Caco-2 (cell line): ENCODE results near the gene OGDH. TPM values are rescaled to one million over a fixed set of nuclear protein-coding genes. Genes with fewer than 3 reads are reported as not detected.

Experiments
- BruUV-seq: library from RNA; stranded (reverse); fragments of 400-500 nt; replicated peaks from 2 replicates; lab custom pipeline; 2021; lab: Mats Ljungman, UMichigan
- CTCF ChIA-PET: fragments of 300-600 bp; sonication (Branson Sonifier 250); formaldehyde crosslinking; loops from one replicate; lab custom pipeline; 2022; ENCODE audit warnings: antibody characterized with exemption; lab: Charles Lee
- POLR2A ChIA-PET: fragments of 300-600 bp; sonication (Branson Sonifier 250); formaldehyde crosslinking; loops from one replicate; lab custom pipeline; 2022; ENCODE audit warnings: antibody characterized with exemption; lab: Charles Lee
- DNase-seq, 2 experiments: peaks; one replicate each; pipeline versions ENCODE4 v3.0.0 to v3.0.0-alpha.2; 2020 to 2022
- H3K27me3 ChIP-seq: replicated peaks from 2 replicates; pipeline ENCODE4 v1.6.0; 2011; ENCODE audit warnings: low read length; ENCODE audit not compliant: control insufficient read depth, insufficient read depth
- H3K36me3 ChIP-seq: 2 replicates; pipeline ENCODE4 v1.5.1; 2011; ENCODE audit warnings: low read length; ENCODE audit not compliant: control insufficient read depth, insufficient read depth
- H3K4me1 ChIP-seq: fragments of 250-450 bp; sonication (Bioruptor Pico); 2 replicates; pipeline ENCODE4 v1.5.1; 2020; ENCODE audit warnings: mild to moderate bottlenecking
- H3K4me3 ChIP-seq: 2 replicates; pipeline ENCODE4 v1.5.1; 2011; ENCODE audit warnings: low read depth, mild to moderate bottlenecking, control low read depth, low read length
- H3K9me3 ChIP-seq: fragments of 250-450 bp; sonication (Bioruptor Pico); 2 replicates; pipeline ENCODE4 v1.5.1; 2020; ENCODE audit warnings: mild to moderate bottlenecking, moderate library complexity
- H3K27ac Mint-ChIP-seq: one replicate; pipeline ENCODE4 v1.8.0; 2022; ENCODE audit warnings: mixed read lengths; ENCODE audit not compliant: unreplicated experiment
- H3K27me3 Mint-ChIP-seq: one replicate; pipeline ENCODE4 v1.8.0; 2022; ENCODE audit warnings: mixed read lengths; ENCODE audit not compliant: insufficient read depth, unreplicated experiment
- H3K36me3 Mint-ChIP-seq: one replicate; pipeline ENCODE4 v1.8.0; 2022; ENCODE audit warnings: mild to moderate bottlenecking, mixed read lengths; ENCODE audit not compliant: insufficient read depth, unreplicated experiment
- H3K4me1 Mint-ChIP-seq: one replicate; pipeline ENCODE4 v1.8.0; 2022; ENCODE audit warnings: low read depth, mixed read lengths; ENCODE audit not compliant: unreplicated experiment
- H3K4me3 Mint-ChIP-seq: one replicate; pipeline ENCODE4 v1.8.0; 2022; ENCODE audit warnings: mild to moderate bottlenecking, moderate library complexity, mixed read lengths; ENCODE audit not compliant: unreplicated experiment
- H3K9me3 Mint-ChIP-seq: one replicate; pipeline ENCODE4 v1.8.0; 2022; ENCODE audit warnings: mixed read lengths; ENCODE audit not compliant: unreplicated experiment
- intact Hi-C: fragments of 100-400 bp; cut with micrococcal nuclease; formaldehyde crosslinking; loops from one replicate; pipeline ENCODE4 v1.10.0; 2022; ENCODE audit not compliant: unreplicated experiment
- total RNA-seq: library from RNA; stranded (reverse); gene quantifications from 2 replicates; pipeline ENCODE4 v1.2.3, GENCODE V29; 2022
- TF ChIP-seq, protein P1 (sequence below), 2 experiments: fragments of 200-600 bp in 1 of 2; IDR thresholded peaks; 1 replicate in 1 of 2; 2 replicates in 1 of 2; pipeline versions ENCODE4 v1.5.1 to v1.8.0; 2011 to 2022; ENCODE audit warnings: antibody characterized with exemption in 1 of 2, control low read depth in 1 of 2, inconsistent platforms in 1 of 2, low read depth in 1 of 2, low read length in 1 of 2, mild to moderate bottlenecking in 1 of 2, moderate library complexity in 1 of 2; ENCODE audit not compliant: insufficient read depth in 1 of 2, severe bottlenecking in 1 of 2, unreplicated experiment in 1 of 2

OGDH gene
- total RNA-seq, 1 experiment from 2014 or later, result 62.1 TPM

DNA sequence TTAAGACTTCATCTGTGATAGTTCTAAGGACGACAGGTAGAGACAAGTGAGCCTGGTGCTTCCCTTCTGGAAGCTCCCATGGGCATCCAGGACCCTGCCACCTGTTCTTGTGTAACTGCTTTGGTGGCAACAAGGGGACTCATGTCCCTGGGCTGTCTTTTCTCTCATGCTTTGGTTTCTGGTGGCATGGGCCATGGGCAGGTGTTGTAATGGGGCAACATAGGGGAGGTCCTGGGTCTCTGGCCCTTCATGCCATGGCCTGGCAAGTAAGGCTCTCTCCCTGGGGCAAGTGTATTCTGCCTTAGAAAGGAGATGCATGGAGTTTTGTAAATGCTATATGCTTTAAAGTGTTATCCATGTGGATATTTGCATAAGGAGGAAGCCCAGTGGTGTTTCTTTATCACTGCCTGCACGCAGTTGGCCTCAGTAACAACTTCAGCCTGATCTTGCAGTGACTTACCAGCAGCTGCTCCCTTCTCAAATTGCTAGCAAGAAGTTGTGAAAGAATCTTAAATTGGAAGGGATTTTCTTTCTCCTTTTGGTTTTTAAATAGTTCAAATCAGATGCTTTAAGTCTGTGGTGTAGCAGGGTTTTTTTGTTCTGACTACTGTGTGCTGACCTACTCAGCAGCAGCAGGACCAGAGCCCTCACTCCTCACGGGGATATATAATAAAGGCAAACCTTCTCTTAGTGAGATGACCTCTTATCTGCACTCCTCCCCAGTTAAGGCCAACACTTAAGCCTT lies 39.9 kb downstream of the OGDH start:
- H3K27ac Mint-ChIP-seq, result no peak overlapping the region
- H3K36me3 ChIP-seq, result peaks cover 4% of the 10 kb centered on the region
- CTCF ChIA-PET, result no interaction called here

DNA sequence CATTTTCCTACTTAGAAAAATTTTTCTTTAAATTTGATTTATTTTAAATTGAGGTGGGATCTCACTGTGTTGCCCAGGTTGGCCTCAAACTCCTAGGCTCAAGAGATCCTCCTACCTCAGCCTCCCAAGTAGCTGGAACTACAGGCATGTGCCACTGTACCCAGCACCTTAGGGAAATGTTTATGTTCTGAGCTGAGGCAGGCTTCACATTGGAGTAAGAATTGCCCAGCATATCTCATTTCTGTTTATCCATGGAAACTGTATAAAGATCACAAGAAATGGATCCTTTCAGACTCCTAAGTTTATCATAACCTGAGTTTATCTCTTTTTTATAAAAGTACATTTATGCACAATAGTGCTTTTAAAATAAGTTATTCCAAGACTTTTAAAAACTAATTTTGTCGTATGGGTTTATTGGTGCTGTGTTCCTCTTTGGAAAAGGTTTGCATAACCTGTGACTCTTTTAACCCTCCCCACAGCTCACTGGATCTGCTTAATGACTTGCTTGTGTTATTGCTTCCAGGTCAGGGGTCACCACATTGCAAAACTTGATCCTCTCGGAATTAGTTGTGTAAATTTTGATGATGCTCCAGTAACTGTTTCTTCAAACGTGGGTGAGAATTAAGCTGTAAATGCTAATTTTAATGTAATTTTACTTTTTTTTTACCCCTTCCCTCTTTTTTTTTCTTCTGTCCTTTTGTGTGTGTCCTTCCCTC lies 40.7 kb downstream of the OGDH start:
- Histone ChIP-seq H3K4me1 (no peaks in the 10 kb centered on the region), H3K4me3 (no peak overlapping the region), H3K9me3 (no peaks in the 10 kb centered on the region), H3K27me3 (no peaks in the 10 kb centered on the region), H3K36me3 (peaks cover 1% of the 10 kb centered on the region)
- CTCF ChIA-PET, result no interaction called here
- Mint-ChIP-seq H3K9me3 (no peaks in the 10 kb centered on the region), H3K4me1 (no peaks in the 10 kb centered on the region), H3K36me3 (peaks cover 24% of the 10 kb centered on the region), H3K27ac (no peak overlapping the region), H3K27me3 (no peaks in the 10 kb centered on the region), H3K4me3 (no peak overlapping the region)
- BruUV-seq, result TSS peak; percentile 10
- intact Hi-C loops, result no loop called here
- no peak for DNase-seq
- POLR2A ChIA-PET, result no interaction called here
- TF ChIP-seq, protein P1, sequence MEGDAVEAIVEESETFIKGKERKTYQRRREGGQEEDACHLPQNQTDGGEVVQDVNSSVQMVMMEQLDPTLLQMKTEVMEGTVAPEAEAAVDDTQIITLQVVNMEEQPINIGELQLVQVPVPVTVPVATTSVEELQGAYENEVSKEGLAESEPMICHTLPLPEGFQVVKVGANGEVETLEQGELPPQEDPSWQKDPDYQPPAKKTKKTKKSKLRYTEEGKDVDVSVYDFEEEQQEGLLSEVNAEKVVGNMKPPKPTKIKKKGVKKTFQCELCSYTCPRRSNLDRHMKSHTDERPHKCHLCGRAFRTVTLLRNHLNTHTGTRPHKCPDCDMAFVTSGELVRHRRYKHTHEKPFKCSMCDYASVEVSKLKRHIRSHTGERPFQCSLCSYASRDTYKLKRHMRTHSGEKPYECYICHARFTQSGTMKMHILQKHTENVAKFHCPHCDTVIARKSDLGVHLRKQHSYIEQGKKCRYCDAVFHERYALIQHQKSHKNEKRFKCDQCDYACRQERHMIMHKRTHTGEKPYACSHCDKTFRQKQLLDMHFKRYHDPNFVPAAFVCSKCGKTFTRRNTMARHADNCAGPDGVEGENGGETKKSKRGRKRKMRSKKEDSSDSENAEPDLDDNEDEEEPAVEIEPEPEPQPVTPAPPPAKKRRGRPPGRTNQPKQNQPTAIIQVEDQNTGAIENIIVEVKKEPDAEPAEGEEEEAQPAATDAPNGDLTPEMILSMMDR (IDR thresholded peaks at IDR 0.05; ENCODE audit: insufficient read depth in 1 of 2, low read depth in 1 of 2, low read length in 1 of 2, severe bottlenecking in 1 of 2, unreplicated experiment in 1 of 2), result no peak

More for the DNA sequence above, 39.9 kb downstream of the OGDH start:
- H3K9me3 ChIP-seq, result no peaks in the 10 kb centered on the region
- Mint-ChIP-seq H3K4me3 (no peak overlapping the region), H3K9me3 (no peaks in the 10 kb centered on the region), H3K4me1 (no peaks in the 10 kb centered on the region), H3K27me3 (no peaks in the 10 kb centered on the region), H3K36me3 (peaks cover 24% of the 10 kb centered on the region)
- POLR2A ChIA-PET, result no interaction called here
- TF ChIP-seq, protein P1 (IDR thresholded peaks at IDR 0.05; ENCODE audit: insufficient read depth in 1 of 2, low read depth in 1 of 2, low read length in 1 of 2, severe bottlenecking in 1 of 2, unreplicated experiment in 1 of 2), result no peak
- intact Hi-C loops, result no loop called here
- no peak for DNase-seq
- no peaks in the 10 kb centered on the region for H3K27me3 ChIP-seq
- H3K4me3 ChIP-seq, result no peak overlapping the region
- BruUV-seq, result no TSS peak
- H3K4me1 ChIP-seq, result no peaks in the 10 kb centered on the region

DNA sequence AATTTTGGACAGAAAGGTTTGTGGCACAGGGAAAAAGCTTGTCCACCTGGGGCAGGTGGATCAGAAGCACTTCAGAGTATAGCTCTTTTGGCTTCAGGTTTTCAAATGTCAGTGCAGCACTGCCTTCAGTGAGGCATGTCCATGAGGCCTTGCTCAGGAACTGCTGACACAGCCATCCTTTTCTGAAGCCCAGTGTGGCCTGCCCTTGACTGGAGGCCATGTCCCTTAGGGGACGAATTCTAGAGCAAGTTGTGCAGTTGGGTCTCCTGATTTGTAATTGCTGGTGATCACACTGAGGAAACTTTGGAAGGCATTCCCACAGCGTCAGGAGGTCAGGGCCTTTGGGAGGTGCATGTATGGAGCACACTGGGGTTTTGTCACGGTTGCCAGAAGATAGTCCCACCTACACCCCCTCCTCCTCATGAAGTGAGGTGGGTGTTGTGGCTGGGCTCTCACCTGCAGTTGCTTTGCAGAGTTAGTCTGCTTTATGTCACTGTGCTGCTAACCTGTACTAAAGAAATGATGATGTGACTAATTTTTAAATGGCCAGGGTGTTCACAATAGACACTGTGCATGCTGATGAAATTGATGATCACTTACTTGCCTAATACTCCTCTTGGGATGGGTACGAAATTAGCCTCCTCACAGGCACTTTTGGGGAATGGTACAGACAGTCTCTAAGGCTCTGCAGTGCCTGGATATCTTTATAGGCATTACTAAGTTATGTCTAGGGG lies 41.7 kb downstream of the OGDH start:
- no peaks in the 10 kb centered on the region for H3K4me1 ChIP-seq
- Mint-ChIP-seq H3K4me1 (no peaks in the 10 kb centered on the region), H3K4me3 (no peak overlapping the region), H3K36me3 (peaks cover 19% of the 10 kb centered on the region), H3K27ac (no peak overlapping the region), H3K9me3 (no peaks in the 10 kb centered on the region), H3K27me3 (no peaks in the 10 kb centered on the region)
- ChIA-PET CTCF (no interaction called here), POLR2A (no interaction called here)
- H3K9me3 ChIP-seq, result no peaks in the 10 kb centered on the region
- no peak overlapping the region for H3K4me3 ChIP-seq
- H3K36me3 ChIP-seq, result peaks cover 1% of the 10 kb centered on the region
- TF ChIP-seq, protein P1 (IDR thresholded peaks at IDR 0.05; ENCODE audit: insufficient read depth in 1 of 2, low read depth in 1 of 2, low read length in 1 of 2, severe bottlenecking in 1 of 2, unreplicated experiment in 1 of 2), result no peak
- intact Hi-C loops, result no loop called here
- no peak for DNase-seq
- BruUV-seq, result no TSS peak
- no peaks in the 10 kb centered on the region for H3K27me3 ChIP-seq
